Activated CD4-positive, alpha-beta T cell treated with anti-CD3 and anti-CD28 coated beads for 36 hours (primary cell): ENCODE data around the gene ARPC5. TPM values are rescaled to one million over a fixed set of nuclear protein-coding genes. Genes with fewer than 3 reads are reported as not detected.
A peak's percentile ranks its signal among the peaks of the same experiment; 100 is the strongest.
"Not testable (repeated sequence)": the region's sequence is repeated elsewhere in the genome, so short reads cannot be mapped to it uniquely, and the experiment has no call there.

Source experiments
- ATAC-seq: fragments of 200-7000 bp; cut with Tn5 transposase; one replicate; pipeline ENCODE4 v1.10.0; 2021; ENCODE audit warnings: mild to moderate bottlenecking, moderate library complexity
- CTCF ChIA-PET: fragments of 350-600 bp; sonication (Branson Sonifier 250); formaldehyde crosslinking; loops from one replicate; lab custom pipeline; 2021; ENCODE audit warnings: antibody characterized with exemption; lab: Charles Lee
- POLR2A ChIA-PET: fragments of 350-600 bp; sonication (Branson Sonifier 250); formaldehyde crosslinking; loops from one replicate; lab custom pipeline; 2021; ENCODE audit warnings: antibody characterized with exemption, inconsistent platforms; lab: Charles Lee
- DNase-seq: peaks from one replicate; pipeline ENCODE4 v3.0.0-alpha.2; 2020
- H3K27ac Mint-ChIP-seq: one replicate; pipeline ENCODE4 v1.8.0; 2021; ENCODE audit warnings: mixed read lengths
- H3K27me3 Mint-ChIP-seq: one replicate; pipeline ENCODE4 v1.8.0; 2021; ENCODE audit warnings: mixed read lengths
- H3K36me3 Mint-ChIP-seq: one replicate; pipeline ENCODE4 v1.8.0; 2021; ENCODE audit warnings: low read depth, mixed read lengths
- H3K4me1 Mint-ChIP-seq: one replicate; pipeline ENCODE4 v1.8.0; 2021; ENCODE audit warnings: mixed read lengths
- H3K4me3 Mint-ChIP-seq: one replicate; pipeline ENCODE4 v1.8.0; 2021; ENCODE audit warnings: mild to moderate bottlenecking, moderate library complexity, mixed read lengths
- H3K9me3 Mint-ChIP-seq: one replicate; pipeline ENCODE4 v1.8.0; 2021; ENCODE audit warnings: low read depth, mixed read lengths
- intact Hi-C, 2 experiments: fragments of 100-400 bp; cut with DNase I in 1 of 2; cut with micrococcal nuclease in 1 of 2; formaldehyde crosslinking; loops; one replicate each; pipeline versions ENCODE4 v1.14.2 to v1.15.1; 2022 to 2024; cut with DNase I, micrococcal nuclease
- total RNA-seq, 2 experiments: library from RNA; stranded (reverse); gene quantifications; one replicate each; pipeline ENCODE4 v1.2.3, GENCODE V29; 2021

Gene ARPC5
- total RNA-seq, result 100 to 1,000 TPM; 115 to 165 TPM

DNA sequence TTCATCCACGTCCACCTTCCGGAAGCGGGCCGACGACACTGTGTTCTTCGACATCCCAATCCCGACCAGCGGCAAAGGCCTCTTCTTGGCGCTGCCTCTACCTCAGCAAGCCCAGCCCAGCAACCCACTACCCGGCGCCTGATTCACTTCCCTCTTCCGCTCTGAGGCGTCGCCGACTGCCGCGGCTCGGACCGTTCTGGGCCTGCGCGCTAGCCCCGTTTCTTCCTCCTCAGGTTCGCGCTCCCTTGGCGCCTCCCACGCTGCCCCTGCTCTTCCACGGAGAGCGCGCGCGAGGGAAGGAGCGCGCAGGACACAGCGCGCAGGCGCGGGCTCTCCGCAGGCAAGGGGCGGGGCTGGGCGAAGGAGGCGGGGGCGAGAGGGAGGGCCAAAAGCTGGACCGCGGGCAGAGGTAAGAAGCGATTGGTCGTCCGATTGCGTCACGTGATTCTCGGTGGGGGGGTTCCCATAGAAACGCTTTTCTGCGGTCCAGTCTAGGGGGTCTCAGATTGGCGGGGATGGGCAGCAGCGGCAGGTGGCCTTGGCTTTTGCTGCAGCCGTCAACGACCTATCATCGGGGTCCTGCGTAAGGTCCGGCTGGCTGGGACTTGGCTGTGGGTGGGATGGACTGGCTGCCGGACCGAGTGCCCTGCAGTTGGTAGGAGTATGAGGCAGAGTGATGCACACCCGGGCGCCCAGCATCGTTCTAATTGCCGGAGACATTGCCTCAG lies at the start of gene ARPC5:
ARPC5 (minus strand) TSS at position 178 of the 728 bp plus-strand sequence; CDS start at position 54, 124 bp downstream.
- Mint-ChIP-seq H3K9me3 (no peaks in the 10 kb centered on the region), H3K4me1 (peaks cover 32% of the 10 kb centered on the region), H3K27me3 (no peaks in the 10 kb centered on the region), H3K36me3 (peaks cover 13% of the 10 kb centered on the region), H3K4me3 (peak within 1 kb of the TSS; percentile 97), H3K27ac (peak within 1 kb of the TSS; percentile 100)
- CTCF ChIA-PET, result no interaction called here
- intact Hi-C loops, result loop anchor here (1.0 to 10.0 kb wide), 18 partner anchors 17 to 1682 kb away; partner anchors contain the start of genes IVNS1ABP (in 2 of the 2), C1orf21 (in 1 of the 2), DHX9 (in 1 of the 2) and EDEM3 (in 1 of the 2)
- POLR2A ChIA-PET, result interaction anchor here (0.5 to 0.6 kb wide), 3 partner anchors 9 to 431 kb away, joined by 3 to 4 read pairs (median 4); no protein-coding TSS in a partner anchor
- DNase-seq (peak; percentile 98), ATAC-seq (peak; percentile 90)

DNA sequence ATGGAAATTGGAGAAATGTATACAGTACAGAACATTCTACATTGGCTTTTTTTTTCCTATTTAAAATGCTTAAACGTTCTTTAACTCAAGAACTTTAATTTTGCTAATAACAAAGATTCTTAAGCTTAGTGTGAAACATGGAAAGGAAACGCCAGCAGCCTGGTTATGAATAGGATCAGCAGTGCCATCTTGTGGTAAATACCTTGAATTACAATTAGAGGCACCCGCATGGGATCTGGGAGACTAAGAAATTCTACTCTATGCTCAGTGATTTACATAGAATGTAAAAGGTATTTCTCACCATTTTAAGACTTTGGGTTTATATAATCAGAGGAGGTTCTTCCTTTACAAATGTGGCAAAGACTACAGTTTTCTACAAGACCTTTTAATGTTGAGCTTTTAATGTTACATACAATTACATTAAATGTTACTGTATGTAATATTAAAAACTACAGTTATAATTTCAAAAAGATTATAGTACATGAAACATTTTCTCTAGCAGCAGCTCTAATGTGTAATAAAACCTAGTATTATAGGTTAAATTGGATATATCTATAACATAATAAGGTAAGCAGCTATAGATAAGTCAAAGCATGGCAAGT lies 49.6 kb upstream of the ARPC5 start:
- ATAC-seq (peak; percentile 66), DNase-seq (peak; percentile 30)
- peaks cover 7% of the 10 kb centered on the region for H3K4me1 Mint-ChIP-seq
- intact Hi-C loops, result loop anchor here (1.0 to 10.0 kb wide), 5 partner anchors 30 to 404 kb away; no protein-coding TSS in a partner anchor
- no peaks in the 10 kb centered on the region for H3K36me3 Mint-ChIP-seq
- no peaks in the 10 kb centered on the region for H3K9me3 Mint-ChIP-seq
- no peak overlapping the region for H3K4me3 Mint-ChIP-seq
- H3K27ac Mint-ChIP-seq, result no peak overlapping the region
- ChIA-PET POLR2A (no interaction called here), CTCF (interaction anchor here (0.6 to 4.6 kb wide), 34 partner anchors 9 to 720 kb away, joined by 3 to 84 read pairs (median 4); partner anchors contain the start of gene APOBEC4)
- peaks cover 4% of the 10 kb centered on the region for H3K27me3 Mint-ChIP-seq

DNA sequence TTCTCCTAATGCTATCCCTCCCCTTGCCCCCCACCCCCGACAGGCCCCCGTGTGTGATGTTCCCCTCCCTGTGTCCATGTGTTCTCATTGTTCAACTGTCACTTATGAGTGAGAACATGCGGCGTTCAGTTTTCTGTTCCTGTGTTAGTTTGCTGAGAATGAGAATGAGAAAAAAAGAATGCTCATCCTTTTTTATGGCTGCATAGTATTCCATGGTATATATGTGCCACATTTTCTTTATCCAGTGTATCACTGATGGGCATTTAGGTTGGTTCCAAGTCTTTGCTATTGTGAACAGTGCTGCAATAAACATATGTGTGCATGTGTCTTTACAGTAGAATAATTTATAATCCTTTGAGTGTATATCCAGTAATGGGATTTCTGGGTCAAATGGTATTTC lies 43.8 kb upstream of the ARPC5 start:
- ATAC-seq, H3K27me3 Mint-ChIP-seq, DNase-seq, intact Hi-C loops, H3K9me3 Mint-ChIP-seq, CTCF ChIA-PET, H3K4me3 Mint-ChIP-seq, H3K36me3 Mint-ChIP-seq, POLR2A ChIA-PET, H3K4me1 Mint-ChIP-seq, H3K27ac Mint-ChIP-seq: not testable (repeated sequence)

DNA sequence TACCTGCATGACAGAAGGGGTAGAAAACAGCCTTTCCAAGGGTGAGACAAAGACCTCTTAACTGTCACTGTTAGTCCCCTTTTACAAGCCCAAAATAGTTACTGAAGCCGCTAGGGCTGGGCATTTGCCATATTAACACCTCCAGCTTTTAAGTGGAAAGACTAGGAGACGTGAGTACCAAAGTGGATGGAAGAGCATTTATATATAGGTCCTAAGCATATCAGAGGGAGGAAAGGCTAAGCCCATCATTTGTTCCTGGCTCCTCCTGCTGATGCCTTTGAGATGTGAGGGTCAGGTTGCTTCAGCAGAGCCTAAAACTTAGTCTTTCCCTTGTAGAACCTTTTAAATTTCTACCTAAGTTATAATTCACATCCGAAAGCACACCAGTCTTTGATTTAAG lies 43.2 kb upstream of the ARPC5 start:
- no peaks in the 10 kb centered on the region for H3K9me3 Mint-ChIP-seq

DNA sequence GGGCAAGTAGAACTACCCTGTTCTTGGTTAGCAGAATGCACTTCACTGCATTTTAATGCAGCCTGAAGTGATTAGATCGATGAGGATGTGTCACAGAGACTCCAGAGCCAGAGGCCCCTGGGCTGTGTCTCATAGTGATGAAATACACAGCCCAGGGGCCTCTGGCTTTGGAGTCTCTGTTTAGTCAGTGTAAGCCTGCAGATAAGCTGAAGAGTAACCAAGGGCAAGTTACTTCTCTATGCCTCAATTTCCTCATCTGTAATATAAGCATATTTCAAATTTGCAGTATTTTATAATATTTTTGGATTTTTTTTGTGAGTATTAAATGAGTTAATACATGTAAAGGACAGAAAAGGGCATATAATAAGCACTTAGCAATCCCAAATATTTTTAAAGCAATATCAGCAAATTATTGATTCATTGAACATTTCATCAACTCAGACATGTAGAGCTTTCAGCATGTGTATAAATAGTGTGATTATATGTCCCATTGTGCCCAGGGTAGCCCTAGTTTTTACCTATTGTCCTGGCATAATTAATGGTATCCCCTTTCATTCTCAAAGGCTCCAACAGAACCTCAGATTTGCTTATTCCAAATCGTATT lies 41.1 kb upstream of the ARPC5 start:
- Mint-ChIP-seq H3K27me3 (no peaks in the 10 kb centered on the region), H3K36me3 (no peaks in the 10 kb centered on the region), H3K4me1 (no peaks in the 10 kb centered on the region), H3K9me3 (no peaks in the 10 kb centered on the region), H3K4me3 (no peak overlapping the region), H3K27ac (no peak overlapping the region)
- no peak for ATAC-seq
- no peak for DNase-seq
- ChIA-PET POLR2A (no interaction called here), CTCF (interaction anchor here (1.1 to 3.0 kb wide), 3 partner anchors 8 to 21 kb away, joined by 3 to 14 read pairs (median 3); no protein-coding TSS in a partner anchor)
- intact Hi-C loops, result no loop called here

More for the DNA sequence above, 43.2 kb upstream of the ARPC5 start:
- no peak overlapping the region for H3K4me3 Mint-ChIP-seq
- CTCF ChIA-PET, result no interaction called here
- POLR2A ChIA-PET, result no interaction called here
- no peak overlapping the region for H3K27ac Mint-ChIP-seq
- ATAC-seq, result no peak
- no peak for DNase-seq
- H3K4me1 Mint-ChIP-seq, result no peaks in the 10 kb centered on the region
- H3K27me3 Mint-ChIP-seq, result peaks cover 4% of the 10 kb centered on the region
- no peaks in the 10 kb centered on the region for H3K36me3 Mint-ChIP-seq
- intact Hi-C loops, result no loop called here

DNA sequence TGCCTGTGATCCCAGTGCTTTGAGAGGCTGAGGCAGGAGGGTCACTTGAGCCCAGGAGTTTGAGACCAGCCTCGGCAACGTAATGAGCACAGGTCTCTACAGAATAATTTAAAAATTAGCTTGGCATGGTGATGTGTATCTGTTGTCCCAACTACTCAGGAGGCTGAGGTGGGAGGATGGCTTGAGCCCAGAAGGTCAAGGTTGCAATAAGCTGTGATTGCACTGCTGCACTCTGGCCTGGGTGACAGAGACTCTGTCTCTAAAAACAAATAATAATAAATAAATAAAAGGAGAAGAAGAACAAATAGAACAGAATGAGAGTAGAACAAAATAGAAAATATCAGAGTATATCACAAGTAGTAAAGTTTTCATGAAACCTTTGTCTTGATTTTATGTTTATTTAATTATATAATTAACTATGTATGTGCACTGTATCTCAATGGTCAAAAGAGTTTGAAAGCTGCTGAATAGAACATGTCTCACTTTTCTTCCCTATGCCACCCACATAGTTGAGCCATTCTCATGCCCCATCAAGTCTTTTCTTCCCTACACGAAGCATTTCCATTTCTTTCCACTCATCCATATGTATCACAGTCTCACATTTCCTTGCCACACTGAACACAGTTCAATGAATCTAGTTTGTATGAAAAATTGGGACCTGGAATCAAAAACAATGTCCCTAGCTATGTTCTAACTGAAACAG lies 40.5 kb upstream of the ARPC5 start:
- DNase-seq (no peak), ATAC-seq (no peak)
- Mint-ChIP-seq H3K4me3 (no peak overlapping the region), H3K27ac (no peak overlapping the region), H3K27me3 (no peaks in the 10 kb centered on the region), H3K4me1 (no peaks in the 10 kb centered on the region), H3K36me3 (no peaks in the 10 kb centered on the region), H3K9me3 (no peaks in the 10 kb centered on the region)
- POLR2A ChIA-PET, result no interaction called here
- intact Hi-C loops, result no loop called here
- CTCF ChIA-PET, result interaction anchor here (1.2 to 3.0 kb wide), 2 partner anchors 9 to 12 kb away, joined by 3 to 14 read pairs; no protein-coding TSS in a partner anchor

DNA sequence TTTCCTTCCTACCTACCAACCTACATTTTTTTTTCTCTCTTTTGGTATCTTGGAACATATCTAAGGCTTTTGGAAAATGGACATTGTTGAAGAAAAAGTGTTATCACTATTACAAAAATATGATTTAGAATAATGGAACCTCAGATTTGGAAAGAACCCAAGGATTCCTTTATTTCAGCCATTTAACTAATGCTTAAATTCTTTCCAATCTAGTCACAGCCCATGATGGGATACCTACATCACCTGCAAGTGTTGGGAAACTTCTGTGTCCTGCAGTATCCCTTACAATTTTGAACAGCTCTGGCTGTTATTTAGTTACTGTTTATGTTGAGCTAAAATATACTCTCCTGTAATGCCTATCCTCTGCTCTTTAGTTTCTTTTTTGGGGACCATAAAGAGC lies 39.8 kb upstream of the ARPC5 start:
- ATAC-seq, result no peak
- no peaks in the 10 kb centered on the region for H3K9me3 Mint-ChIP-seq
- no peak for DNase-seq
- peaks cover 4% of the 10 kb centered on the region for H3K36me3 Mint-ChIP-seq
- CTCF ChIA-PET, result interaction anchor here (3.0 kb wide), 1 partner anchor 10 kb away, joined by 14 read pairs; no protein-coding TSS in a partner anchor
- H3K27me3 Mint-ChIP-seq, result no peaks in the 10 kb centered on the region
- H3K4me1 Mint-ChIP-seq, result no peaks in the 10 kb centered on the region
- no peak overlapping the region for H3K4me3 Mint-ChIP-seq
- intact Hi-C loops, result no loop called here
- H3K27ac Mint-ChIP-seq, result no peak overlapping the region
- POLR2A ChIA-PET, result no interaction called here

DNA sequence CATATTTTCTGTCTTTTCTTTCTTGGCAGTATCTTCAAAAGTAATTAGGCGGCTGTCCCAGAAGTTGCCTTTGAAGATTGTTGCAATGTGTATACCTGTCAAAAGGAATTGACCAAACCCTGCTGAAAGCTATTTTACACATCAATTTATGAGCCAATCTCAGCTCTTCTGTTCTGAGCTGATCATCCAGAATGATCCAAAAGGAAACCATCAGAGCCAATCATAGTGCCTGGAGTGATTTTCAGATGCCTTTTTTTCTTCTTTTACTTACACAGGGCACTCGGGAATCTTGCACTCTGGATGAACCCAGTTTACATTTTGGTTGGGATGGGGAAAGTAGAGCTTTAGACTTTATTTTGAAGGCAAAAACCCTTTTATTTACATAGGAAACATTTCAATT lies 39.3 kb upstream of the ARPC5 start:
- ChIA-PET CTCF (interaction anchor here (1.3 to 3.0 kb wide), 3 partner anchors 10 to 19 kb away, joined by 3 to 14 read pairs (median 4); no protein-coding TSS in a partner anchor), POLR2A (no interaction called here)
- DNase-seq, result no peak
- peaks cover 5% of the 10 kb centered on the region for H3K36me3 Mint-ChIP-seq
- H3K27ac Mint-ChIP-seq, result peak overlapping the region; percentile 6
- H3K9me3 Mint-ChIP-seq, result no peaks in the 10 kb centered on the region
- H3K27me3 Mint-ChIP-seq, result no peaks in the 10 kb centered on the region
- H3K4me3 Mint-ChIP-seq, result no peak overlapping the region
- intact Hi-C loops, result no loop called here
- no peaks in the 10 kb centered on the region for H3K4me1 Mint-ChIP-seq
- ATAC-seq, result no peak

DNA sequence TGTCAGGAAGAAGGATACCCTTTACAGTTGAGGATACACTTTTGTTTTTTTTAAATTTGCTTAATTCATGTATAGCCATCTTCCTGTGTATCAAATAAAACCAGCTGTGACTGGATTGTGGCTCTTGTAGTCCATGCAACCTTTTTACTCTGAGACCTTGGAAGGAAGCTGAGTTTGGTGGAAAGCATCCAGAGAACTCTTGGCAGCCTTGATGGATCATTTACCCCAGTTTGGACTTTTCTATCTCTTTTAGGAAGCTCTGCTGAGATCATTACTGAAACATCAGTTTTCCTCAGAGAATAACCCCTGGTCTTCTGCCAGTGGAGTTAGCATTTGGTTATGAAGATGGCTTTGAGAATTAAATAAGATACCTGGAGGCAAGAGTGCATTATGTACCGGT lies 38.8 kb upstream of the ARPC5 start:
- no peak overlapping the region for H3K4me3 Mint-ChIP-seq
- ChIA-PET POLR2A (no interaction called here), CTCF (interaction anchor here (1.3 to 3.0 kb wide), 3 partner anchors 10 to 18 kb away, joined by 3 to 14 read pairs (median 4); no protein-coding TSS in a partner anchor)
- no peak overlapping the region for H3K27ac Mint-ChIP-seq
- H3K36me3 Mint-ChIP-seq, result peaks cover 5% of the 10 kb centered on the region
- DNase-seq (no peak), ATAC-seq (no peak)
- H3K9me3 Mint-ChIP-seq, result no peaks in the 10 kb centered on the region
- intact Hi-C loops, result no loop called here
- H3K4me1 Mint-ChIP-seq, result no peaks in the 10 kb centered on the region
- H3K27me3 Mint-ChIP-seq, result no peaks in the 10 kb centered on the region

DNA sequence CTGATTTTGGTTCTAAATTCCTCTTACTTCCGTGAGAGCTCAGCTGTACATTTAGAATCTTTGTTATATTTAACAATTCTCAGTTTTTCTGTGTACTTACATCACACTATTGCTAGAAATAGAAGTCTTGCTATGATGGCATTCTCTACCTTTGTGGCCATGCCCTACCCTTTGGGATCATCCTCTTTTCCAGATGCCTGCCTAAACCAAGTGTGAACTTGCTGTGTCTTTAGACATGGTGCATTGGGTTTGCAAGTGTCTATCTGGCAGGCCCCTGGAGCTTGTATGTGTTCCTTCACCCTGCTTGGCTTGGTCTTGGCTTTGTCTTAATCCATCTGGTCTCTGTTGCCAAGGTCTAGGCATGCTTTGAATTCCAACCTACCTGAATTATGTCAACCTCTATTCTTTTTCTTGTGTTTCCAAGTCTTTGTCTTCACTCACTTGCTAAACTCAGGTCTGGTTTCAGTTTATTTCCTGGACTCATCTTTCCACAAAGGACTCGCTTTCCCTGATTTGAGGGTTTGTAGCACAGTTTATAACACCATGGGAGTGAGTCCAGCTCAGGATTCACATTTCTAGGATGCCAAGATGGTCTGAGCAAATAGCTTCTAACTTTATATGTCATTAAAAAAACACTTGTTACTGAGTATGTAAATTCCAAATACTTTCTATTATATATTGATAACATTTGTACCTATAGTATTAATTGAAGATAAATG lies 38.2 kb upstream of the ARPC5 start:
- H3K36me3 Mint-ChIP-seq, result peaks cover 5% of the 10 kb centered on the region
- ATAC-seq (no peak), DNase-seq (no peak)
- no peaks in the 10 kb centered on the region for H3K9me3 Mint-ChIP-seq
- intact Hi-C loops, result no loop called here
- H3K27me3 Mint-ChIP-seq, result no peaks in the 10 kb centered on the region
- ChIA-PET POLR2A (no interaction called here), CTCF (interaction anchor here (1.3 to 1.5 kb wide), 2 partner anchors 9 to 18 kb away, joined by 3 to 4 read pairs; no protein-coding TSS in a partner anchor)
- H3K4me1 Mint-ChIP-seq, result no peaks in the 10 kb centered on the region
- H3K27ac Mint-ChIP-seq, result no peak overlapping the region
- H3K4me3 Mint-ChIP-seq, result no peak overlapping the region
